ENCODE results near the gene RNF175.

RNF175 gene

DNA sequence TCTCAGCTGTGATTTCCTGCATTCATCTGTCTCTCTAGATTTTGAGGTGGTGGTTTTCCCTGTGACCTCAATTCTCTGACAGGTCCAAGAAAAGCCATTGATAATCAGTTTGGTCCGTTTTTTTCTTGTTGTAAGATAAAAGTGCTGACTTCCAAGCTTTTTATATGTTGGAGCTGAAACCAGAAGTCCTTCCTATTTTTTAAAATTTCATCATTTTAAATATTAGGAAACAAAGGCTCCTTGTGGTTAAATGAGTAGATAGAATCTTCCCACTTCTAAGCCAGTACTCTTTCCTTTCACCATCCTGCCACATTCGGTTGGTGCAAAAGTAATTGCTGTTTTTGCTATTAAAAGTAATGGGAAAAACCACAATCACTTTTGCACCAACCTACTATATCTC, 18.3 kb downstream of the RNF175 start:
- DNase-seq = no peak

DNA sequence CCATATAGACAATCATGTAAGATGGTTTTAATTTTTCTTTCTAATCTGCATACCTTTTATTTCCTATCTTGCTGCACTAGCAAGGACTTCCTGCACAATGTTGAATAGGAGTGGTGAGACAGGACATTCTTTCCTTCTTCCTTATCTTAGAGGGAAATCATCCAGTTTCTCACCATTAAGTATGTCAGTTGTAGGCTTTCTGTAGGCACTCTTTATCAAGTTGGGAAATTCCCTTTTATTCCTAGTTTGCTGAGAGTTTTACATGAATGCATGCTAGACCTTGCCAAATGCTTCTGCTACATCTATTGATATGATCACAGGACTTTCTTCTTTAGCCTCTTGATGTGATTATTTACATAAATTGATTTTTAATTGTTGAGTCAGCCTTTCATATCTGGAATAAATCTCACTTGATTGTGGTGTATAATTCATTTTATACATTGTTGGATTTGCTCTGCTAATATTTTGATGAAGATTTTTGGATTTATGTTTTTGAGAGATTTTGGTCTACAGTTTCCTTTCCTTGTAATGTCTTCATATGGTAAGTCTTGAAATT, 23.8 kb downstream of the RNF175 start:
- DNase-seq = no peak

DNA sequence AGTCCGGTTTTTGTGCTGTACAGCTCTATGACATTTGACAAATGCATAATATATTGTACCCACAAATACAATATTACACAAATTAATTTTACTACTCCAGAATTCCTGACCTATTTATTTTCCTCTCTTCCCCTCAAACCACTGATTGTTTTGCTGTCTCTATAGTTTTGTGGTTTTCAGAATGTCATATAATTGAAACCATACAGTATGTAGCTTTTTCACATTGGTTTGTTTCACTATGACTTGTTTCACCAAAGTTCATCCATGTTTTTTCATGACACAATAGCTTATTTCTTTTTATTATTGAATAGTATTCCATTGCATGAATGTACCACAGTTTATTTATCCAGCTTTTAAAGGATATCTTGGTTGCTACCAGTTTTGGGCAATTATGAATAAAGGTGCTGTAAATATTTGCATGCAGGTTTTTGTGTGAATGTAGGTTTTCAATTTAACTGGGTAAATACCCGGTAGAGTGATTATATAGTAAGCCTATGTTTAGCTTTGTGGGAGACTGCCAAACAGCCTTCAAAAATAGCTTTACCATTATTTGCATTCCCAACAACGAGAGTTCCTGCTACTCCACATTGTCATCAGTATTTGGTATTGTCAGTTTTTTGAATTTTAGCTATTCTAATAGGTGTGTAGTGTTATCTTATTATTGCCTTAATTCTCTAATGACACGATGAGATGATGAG, 25.9 kb downstream of the RNF175 start:
- DNase-seq = no peak

DNA sequence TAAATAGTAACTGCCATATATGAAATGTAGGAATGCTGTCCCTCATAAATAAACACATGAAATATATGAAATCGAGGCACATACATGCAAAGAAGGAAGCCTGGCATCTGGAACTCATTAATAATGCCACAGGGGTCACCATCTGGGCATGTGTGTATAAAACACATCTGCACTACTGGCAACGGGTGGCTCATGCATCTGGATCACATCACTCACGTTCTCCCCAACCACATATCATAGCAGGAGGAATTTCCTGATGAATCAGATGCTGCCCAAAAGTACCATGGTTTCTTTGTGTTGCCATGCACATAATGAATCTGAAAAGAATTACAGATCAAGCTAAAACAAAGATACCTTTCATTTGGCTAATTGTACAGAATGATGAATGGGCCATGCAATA, 28.6 kb downstream of the RNF175 start:
- DNase-seq = no peak

DNA sequence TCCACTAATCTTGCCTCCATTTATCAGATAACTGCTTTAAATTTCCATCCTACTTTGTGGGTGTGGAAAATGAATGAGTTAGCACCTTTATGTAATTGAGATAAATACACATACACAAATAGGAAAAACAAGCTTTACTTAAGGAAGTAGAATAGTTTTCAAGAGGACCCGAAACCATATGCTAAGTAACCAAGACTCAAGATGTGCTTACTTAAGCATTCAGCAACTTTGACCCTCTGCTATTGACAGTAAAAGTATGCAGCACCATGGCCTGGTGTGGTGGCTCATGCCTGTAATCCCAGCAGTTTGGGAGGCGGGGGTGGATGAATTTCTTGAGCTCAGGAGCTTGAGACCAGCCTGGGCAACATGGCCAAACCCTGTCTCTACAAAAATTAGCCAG, 29.9 kb downstream of the RNF175 start:
- no peak for DNase-seq

DNA sequence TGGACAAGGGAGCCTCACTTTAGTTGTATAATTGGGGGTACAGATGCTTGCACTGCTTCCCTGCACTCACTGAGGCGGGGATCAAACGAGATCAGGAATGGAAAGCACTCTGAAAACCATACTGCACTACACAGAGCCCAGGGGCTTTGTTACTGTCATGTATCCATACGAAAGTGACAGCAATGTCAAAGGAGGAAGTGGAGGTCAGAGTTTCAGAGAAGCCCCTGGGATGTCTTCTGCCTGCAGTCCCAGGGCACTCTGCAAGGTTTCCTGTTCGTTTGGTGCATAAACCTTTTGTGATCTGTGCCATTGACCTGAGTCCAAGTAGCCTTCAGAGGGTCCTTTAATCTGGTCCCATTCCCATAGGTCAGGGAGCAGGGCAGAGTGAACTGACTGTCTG, 31.2 kb downstream of the RNF175 start:
- no peak for DNase-seq

DNA sequence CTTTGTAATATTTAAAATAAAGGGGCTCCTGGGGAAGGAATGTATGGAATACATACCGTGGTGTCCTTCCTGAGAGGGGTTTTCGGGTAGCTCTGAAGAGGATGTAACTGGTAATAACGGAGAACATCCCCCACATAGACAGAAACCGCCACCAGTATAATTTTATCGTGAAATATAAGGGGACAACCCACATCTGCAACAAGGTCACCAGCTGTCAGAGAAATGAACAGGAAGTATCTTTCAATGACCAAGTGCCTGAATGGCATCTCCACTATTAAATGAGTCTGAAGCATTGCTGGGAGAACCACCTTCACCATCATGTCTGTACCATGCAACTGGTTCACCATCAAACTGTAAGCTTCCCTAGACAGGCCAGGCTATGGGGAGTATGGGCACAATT, 31.7 kb downstream of the RNF175 start:
- no peak for DNase-seq

DNA sequence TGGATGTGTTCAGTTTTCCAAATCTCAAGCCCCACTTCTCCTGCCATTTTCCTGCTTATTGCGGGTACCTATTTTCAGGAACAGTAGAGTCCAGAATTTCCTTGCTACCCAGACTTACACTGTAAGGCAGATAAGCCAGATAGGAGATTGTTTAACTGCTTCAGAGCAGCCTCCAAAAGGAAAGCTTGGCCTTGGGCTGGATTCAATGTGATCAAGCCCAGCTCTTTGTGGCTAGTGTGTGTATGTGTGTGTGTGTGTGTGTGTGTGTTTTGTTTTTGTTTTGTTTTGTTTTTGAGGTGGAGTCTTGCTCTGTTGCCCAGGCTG, 34.0 kb downstream of the RNF175 start:
- no peak for DNase-seq

DNA sequence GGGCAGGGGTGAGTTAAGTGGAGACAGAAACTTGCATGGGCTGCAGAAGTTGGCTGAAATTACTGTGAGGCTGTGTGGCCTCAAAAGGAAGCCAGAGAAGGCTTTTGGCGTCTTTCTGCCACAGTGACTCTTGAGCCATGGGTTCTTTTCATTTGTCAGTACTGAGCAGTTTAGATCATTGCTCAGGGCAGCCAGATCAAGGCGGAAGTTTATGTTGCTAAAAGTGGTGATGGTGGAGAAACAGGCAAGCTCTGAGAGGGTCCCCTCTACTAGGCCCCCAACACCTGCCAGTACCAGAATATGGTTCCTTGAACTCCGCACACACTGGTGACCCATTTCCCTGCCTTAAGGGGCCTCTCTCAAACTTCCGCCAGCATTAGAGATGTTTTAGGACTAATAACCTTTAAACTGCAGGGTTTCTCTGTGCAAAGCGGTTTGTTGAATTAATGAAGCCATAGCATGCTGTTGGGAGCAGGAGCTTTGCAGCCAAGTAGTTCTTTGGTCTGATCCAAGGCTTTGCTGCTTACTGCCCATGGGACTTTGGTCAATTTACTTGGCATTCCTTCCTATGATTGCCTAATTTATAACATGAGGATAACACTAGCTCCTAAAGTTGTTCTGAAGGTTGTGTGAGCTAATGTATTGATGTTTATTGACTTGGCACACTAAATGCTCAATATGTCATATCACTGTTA, 34.5 kb downstream of the RNF175 start:
- DNase-seq = no peak

DNA sequence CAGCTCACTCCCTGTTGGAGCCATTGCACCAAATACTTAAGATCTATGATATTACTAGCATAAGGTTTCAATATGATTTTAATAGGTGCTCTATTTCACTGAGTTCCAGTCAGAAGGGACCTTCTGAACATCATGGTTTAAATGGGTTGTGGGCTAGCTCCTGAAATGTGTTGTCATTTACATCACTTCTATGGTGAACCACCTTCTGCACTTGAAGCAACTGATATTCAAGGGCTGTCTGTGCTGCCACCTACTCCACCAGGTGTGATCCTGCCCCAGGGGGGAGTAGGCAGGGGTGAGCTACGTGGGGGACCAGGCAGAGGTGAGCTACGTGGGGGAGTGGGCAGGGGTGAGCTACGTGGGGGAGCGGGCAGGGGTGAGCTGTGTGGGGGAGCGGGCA, 35.2 kb downstream of the RNF175 start:
- no peak for DNase-seq

DNA sequence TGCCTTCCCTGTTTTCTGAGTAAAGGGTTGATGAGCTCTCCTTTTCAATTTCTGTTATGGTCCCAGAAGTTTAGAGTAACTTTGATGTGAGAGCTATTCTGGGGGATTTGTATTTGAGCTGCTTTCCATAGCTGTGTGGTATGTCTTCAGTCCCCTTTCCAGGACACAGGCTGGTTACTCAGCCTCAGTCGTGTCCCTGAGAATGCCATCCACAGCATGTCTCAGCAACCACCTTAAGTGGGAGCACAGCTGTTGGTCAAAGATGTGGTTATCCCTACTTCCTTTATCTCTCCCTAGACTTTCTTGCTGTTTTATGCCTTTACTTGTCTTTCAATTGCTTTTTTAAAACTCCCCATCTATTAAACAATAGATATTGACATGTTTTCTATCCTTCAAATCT, 37.8 kb downstream of the RNF175 start:
- DNase-seq = no peak

DNA sequence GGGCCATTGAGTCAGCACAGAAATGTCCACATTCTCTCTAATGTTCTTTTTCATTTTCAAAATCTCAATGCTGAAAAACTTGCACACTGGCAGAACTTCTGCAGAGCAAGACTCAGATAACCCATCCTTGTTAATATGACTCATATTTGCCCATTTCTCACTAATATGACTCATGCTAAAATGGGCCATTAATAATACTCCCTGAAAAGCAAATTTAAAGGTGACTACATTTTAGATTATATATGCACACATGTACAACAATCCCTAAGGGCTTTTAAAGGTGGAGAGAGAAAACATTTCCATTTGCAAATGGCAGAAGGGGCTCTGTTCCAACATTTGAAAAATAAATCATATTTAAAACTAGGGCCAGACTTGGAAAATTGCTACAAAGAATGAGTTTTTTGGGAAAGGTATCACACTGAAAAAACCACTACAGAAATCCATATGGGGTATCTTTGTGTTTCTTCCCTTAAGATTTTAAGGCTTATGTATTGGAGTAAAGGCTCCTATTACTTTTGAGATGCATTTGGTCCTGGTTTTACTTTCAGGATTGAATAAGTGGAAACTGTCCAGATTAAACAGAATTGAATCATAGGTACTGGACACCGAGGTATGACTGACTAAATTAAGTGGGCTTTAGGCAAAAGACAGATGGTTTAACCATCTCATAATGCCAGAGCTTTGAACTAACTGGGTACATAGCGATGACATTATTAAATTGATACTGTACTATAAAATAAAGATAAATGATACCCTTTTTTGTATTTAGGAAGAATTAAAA, 45.8 kb downstream of the RNF175 start:
- DNase-seq = no peak

DNA sequence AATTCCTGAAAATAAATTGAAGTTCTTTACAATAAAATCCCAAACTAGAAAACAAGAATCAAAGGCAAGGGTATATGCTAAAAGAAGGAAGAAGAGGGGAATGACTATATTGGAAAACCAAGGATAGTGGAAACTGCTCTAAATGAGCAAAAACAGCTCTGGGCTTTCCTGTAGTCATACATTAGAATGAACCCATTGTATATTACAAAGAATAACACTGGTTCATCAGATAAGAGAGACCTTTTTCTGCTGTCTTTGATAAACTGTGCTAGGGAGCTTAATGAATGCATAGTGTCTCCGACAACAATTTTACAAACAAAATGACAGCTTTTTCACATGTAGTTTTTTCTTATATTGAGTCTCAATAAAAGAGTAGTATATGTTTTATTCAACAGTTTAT, 49.1 kb downstream of the RNF175 start:
- no peak for DNase-seq

DNA sequence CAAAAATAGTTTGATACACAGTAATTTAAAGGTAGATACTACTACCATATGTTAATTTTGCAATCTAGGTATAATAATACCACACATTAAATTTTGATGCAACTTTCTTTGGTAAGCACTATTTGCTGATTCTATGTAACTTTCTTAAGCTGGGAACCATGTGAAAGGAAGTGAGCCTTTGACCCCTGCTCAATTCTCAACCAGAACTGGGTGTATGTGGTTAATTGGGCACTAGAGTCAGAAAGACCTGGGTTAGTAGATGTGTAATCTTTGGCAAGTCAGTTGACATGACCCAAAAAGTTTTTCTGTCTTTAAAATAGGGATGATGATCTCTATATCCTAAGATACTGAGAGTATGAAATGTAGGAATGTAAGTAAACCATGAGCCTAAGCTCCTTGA, 53.3 kb downstream of the RNF175 start:
- no peak for DNase-seq

DNA sequence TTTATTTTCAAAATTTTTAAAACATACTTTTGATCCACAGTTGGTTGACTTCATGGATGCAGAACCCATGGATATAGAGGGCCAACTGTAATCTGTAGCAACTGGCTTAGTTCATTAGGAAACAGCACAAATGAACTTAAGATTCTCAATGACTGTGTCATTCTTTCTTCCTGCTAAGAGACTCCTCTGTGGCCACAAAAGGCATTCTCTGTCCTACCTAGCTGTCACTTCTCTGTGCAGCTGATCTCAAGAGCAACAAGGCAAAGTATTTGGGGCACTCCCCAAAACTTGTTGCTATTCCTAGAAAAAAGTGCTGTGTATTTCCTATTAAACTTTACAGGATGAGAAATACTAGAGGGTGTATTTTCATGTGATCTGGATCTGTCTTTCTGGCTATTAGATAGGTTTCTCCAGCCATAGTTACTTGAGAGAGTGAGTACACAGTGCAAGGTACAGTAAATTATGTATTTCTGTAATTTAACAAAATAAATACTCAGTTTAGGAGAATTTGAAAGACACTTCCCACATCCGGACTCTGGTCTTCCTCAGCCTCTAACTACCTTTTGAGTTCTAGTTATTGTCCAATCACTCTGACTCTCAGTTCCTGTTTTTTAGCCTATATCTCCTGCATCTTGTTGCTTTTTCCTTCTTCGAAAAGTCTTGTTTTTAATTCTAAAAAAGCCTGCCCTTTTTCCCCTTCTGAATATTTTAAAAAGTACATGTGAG, 53.9 kb downstream of the RNF175 start:
- no peak for DNase-seq

DNA sequence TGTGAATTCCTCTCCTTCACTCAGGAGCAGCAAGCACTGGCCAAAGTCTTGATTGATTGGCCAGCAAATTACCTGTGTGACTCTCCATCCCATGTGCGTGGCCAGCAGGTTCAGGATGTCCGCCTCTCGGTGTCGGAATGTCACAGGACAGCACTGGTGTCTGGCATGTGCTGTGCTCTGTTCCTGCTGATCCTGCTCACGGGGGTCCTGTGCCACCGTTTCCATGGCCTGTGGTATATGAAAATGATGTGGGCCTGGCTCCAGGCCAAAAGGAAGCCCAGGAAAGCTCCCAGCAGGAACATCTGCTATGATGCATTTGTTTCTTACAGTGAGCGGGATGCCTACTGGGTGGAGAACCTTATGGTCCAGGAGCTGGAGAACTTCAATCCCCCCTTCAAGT, 55.3 kb downstream of the RNF175 start:
- no peak for DNase-seq

DNA sequence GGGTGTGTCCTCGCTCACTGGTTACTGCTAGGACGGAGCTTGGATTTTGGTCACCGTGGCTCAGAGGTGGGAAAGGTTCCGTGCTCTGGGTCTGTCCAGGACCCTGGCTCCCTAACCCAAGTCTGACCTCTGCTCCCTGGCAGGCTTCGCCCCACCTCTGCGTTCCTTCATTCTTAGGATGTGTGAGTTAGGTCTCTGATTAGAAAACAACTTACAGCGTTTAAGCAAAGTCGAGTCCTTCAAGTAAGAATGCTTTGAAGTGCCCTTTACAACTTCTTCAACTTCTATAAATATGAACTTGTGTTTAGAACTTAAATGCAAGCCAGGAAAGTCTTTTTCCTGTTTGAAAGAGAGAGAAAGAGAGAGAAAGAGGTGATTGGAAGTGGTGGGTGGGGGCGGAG, 74.9 kb downstream of the RNF175 start:
- no peak for DNase-seq

DNA sequence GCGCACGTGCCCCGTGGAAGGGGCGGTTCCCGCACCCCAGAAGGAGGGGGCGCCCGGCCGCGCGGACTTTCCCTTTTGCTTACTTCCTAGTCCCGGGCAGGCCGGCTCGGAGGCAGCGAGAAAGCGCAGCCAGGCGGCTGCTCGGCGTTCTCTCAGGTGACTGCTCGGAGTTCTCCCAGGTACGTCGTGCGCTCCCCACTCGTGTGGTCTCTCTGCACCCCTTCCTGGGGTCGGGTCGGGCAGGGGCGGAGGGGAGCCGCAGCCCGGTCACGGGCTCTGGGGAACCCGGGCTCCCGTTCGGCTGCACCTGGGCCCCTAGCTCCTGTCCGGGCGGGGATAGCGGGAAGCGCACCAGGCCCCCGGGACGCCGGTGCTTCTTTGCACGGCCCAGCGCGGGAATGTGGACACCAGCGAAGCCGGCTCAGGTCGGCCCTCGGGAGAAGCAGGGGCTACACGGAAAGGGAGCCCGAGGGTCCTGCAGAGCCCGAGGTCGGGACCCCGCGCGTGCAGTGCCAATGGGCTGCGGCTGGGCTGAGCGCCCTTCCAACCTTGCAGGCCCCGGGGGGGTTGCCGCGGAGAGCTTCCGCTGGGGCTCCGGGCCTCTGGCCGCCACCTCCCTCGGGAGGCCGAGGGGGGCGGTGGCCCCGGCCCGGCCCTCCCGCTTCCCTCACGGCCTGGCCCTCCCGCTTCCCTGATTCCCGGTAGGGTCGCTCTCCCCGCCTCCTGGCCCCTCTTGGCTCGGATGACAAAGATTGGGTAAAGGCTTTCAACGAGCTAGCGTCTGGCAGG, 75.4 kb downstream of the RNF175 start, which contains the start of gene TLR2:
Gene TLR2 (plus strand): TSS at position 99 of the 789 bp plus-strand sequence. CDS start 18,628 bp downstream, outside the sequence.
- no peak for DNase-seq

DNA sequence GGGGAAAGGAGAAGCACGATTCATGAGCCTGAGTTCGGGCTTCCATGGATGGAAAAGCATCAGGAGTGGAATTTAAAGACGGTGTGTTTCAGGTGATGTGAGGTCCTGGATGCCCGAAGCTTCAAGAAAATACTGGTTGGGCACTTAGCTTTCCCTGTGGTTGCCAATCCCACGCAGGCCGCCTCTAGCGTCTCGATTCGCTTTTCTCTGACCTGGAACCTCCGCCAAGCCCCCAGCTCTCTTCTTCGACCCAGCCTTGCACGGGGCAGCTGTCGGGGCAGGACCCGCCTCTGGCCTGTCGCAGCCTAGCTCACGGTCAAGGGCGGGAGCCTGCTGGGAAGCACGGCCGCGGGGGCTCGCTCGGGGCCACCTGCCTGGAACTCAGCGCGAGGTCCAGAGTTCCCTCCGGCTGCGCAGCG, 76.1 kb downstream of the RNF175 start:
- no peak for DNase-seq

DNA sequence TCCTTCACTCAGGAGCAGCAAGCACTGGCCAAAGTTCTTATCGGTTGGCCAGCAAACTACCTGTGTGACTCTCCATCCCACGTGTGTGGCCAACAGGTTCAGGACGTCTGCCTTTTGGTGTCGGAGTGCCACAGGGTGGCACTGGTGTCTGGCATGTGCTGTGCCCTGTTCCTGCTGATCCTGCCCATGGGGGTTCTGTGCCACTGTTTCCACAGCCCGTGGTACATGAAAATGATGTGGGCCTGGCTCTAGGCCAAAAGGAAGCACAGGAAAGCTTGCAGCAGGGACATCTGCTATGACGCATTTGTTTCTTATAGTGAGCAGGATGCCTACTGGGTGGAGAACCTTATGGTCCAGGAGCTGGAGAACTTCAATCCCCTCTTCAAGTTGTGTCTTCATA, 80.3 kb downstream of the RNF175 start:
- no peak for DNase-seq

DNA sequence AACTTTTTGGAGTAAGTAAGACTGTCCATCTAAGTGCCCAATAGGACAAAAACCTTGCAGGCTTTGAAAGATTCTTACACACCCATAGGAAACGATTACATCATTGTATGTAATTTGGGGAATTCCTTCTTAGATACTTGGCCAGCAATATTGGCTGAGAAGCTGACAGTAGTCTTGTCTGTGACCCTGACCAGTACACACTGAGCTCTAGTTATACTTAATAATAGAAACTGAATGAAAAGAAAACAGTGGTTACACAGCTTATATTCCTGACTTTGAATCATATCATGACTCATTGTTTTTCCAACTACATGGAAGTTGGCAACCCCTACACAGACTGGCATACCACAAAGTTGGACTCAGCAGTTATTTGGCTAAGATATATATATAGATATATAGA, 82.8 kb downstream of the RNF175 start:
- no peak for DNase-seq

DNA sequence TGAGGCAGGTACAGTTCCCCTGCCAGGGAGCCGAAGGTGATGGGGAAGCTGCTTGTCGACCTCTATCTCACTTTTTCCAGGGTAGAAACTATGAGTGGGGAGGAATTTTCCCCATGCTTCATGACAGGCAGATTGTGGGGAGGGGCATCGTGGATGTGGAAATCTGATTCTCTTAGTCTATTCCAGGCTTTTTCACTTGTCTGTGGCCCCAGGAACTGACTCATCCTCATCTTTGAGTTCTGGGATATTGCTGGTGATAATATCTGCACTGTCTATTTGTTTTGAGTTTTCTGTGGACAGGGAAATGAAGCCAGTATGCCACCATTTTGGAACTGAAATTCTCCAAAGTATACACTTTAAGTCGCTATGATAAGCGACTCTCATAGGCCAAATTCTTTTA, 83.3 kb downstream of the RNF175 start:
- DNase-seq = no peak

Data from NCI-H1694 (cell line).